ENCODE data around the gene CHMP1A.

CHMP1A gene

DNA sequence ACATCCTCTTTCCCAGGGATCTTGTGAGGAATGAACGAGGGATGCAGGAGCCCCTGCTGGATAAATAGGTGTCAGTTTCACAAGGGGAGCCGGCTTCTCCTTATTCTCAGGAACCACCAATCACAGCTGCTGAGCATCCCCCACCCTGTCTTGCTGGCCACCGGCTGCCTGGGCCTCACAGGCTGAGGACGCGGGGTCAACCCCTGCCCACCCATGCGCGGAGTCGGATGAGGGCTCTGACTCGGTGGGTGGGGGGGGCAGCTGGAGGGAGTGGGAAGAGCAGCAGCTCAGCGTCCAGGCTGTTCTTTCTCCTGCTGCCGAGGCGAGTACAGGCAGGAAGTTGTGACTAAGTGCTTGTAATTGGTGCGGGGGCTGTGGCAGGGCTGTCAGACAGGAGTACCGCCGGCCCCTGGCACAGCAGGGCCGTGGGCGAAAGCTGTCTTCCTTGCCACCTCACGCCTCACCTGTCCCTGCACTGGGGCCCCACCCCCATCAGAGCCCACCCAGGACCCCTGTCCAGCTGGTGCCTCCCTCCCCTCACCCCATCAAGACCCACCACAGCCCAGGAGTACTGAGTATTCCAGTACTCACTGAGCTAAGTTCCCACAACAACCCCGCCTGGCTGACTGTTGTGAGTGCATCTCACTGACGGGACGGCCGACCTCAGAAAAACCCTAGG is 55.1 kb downstream of the CHMP1A start:
- DNase-seq = peak; percentile 77

DNA sequence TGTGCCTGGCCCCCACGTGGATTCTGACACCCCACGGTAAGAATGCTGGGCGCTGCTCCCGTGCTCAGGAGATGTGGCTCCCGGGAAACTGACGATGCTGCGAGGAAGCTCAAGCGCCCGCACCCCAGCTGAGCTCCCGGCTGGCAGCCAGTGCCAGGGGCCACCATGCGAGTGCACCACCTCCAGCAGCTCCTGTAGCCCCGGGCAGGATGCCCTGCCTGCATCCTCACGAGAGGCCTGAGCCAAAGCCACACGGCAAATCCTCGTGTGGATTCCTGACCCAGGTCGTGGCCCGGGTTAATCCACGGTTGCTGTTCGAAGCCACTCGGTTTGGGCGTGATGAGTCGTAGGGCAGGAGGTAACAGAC is 55.6 kb downstream of the CHMP1A start:
- DNase-seq = no peak

DNA sequence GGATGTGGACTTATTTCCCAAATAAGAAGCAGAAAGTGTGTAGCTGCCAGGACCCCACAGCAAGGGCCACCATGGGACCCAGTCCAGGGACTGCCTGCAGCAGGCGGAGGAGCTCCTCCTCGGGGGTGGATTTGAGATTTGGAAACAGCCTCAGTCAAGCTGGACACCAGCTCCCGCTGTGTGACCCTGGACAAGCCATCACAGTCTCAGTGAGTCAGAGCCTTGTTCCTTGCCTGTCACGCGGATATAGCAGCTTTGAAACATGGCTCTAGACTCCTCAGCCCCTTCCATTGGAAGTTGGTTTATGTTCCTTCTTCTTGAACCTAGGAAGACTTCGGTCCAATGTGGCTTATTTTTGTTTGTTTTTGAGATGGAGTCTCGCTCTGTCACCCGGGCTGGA is 56.6 kb downstream of the CHMP1A start:
- no peak for DNase-seq

DNA sequence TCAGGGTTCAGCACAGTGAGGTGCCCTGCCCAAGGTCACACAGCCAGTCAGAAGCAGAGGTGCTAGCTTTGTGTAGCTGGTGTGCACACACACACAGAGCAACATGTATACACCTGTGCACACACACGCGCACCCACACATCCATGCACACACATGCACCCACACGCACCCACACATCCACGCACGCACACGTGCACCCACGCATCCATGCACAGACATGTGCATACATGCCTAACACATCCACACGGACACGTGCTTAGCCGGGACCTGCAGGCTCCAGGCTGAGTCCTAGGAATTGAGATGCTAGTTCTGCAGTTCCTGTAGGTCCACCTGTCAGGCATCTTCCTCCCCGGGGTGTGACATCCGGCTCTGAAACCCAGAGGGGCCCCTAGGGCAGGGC is 57.1 kb downstream of the CHMP1A start:
- DNase-seq = no peak

DNA sequence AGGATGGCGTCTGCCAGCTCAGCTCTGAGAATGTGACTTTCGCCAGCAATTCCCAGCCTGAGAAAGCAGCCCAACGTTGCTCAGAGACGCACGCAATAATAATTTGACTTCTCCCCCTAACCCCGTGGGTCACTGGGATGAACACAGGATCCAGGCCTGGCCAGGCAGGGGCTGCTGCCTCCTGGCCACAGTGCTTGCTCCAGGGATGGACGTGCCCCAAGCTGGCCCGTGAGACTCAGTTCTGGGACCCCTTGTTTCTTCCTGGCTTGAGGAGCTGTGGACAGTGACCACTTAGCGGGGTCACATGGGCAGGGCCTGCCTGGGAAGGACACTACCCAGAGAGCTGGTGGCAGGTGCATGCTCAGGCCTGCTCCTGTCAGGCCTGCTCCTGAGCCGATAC is 57.6 kb downstream of the CHMP1A start:
- no peak for DNase-seq

DNA sequence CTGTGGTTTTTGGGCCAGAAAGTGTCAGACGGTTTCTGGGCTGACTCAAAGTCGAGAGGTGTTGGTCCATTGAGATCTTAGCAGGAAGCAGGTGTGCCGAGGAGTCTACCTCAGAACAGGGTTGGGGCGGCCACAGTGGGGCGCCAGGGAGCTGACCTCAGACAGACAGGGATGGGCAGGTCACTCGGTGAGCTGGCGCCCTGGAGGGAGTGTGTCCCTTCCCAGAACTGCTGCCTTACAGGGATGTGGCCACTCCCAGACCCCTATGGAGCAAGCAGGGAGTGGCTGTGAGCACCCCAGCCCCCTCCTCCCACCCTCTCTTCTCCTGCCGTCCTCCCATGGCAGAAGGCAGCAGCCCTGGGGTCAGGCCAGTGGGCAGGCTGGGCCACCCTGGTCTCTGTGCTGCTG is 58.1 kb downstream of the CHMP1A start:
- DNase-seq = no peak

DNA sequence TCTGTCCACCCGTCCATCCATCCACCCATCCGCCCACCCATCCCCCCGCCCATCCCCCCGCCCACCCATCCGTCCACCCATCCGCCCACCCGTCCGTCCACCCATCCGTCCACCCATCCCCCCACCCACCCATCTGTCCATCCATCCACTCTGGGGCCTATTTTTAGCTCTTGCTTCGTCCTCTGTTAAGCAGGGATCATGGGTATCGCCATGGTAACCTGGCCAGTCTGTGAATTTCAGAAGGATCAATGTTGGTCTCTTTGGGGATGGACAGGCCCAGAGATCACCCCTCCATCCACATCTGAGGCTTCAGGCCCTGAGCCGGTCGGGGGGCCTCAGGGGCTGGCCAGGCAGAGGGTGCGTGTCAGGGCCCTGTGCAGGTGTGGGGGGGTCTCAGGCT is 59.3 kb downstream of the CHMP1A start:
- DNase-seq = peak; percentile 18

DNA sequence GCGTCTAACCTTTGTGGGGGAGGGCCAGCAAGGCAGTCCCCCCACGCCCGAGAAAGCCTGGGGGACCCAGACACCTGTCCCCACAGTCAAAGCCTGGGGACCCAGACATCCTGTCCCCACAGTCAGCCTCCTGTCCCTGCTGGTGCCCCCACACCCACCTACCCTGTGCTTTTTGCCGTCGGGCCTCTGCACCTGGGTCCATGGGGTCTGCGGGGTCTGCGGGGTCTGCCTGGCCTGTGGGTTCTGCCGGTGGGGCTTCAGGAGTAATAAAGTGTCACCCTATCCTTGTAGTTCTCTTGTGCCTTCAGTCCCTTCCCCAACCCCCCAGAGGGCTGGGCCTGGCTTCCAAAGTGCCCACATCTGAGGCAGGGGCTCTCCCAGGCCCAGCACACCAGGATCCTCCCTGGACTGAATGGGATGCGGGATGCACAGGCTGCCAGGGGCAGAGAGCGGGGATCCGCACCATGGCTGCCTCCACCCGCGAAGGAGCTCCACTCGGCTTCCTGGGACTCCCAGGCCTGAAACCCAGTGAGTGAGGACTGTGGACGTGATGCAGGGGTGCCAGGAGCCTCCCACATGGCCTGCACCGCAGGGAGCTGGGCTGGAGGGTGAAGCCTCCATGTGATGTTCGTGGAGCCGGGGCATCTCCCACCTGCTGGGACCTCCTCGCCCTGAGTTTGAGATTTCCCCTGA is 60.4 kb downstream of the CHMP1A start:
- DNase-seq = no peak

DNA sequence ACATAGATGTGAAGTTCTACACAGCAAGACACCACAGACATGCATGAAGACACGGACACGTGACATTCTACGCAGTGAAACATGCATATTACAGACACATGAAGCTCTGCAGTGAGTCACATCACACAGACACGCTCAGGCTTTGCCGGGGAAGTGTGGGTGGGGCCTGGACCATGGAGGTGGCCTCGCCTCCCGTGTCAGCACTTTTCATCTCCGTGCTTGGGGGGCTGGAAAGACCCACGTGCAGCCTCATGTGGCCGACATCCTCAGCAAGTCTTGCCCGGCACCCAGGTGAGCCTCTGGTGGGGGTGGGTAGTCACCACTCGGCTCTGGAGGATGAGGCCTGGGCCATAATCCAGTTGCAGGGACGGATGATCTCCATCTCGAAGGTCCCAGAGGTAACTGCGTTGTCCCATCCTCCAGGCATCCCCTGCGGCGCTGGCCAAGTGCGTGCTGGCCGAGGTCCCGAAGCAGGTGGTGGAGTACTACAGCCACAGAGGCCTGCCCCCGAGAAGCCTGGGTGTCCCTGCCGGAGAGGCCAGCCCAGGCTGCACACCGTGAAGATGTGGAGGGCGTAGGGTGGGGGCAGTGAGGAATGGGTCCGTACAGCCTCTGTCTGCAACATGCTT is 61.3 kb downstream of the CHMP1A start:
- DNase-seq = no peak

DNA sequence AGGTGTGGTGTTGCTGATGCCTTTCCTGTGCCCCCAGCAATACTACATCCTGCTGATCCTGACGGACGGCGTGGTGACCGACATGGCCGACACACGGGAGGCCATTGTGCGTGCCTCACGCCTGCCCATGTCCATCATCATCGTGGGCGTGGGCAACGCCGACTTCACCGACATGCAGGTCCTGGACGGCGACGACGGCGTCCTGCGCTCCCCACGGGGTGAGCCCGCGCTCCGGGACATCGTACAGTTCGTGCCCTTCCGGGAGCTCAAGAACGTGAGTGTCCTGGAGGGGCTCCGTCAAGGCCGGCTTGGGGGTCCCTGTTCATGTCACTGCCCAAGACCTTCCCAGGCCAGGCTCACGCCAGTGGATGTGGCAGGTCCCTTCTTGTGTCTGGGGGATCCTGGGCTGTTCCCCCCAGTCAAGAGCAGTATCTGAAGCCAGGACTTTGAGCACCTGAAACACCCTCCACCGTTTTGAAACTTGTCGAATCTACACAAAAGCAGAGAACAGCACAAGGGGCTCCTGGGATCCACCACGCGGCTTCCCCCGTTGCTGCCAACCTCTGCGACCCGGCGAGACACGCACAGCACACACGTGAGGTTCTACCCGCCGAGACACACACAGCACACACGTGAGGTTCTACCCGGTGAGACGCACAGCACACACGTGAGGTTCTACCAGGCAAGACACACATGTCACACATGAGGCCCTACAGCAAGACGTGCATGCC is 62.0 kb downstream of the CHMP1A start:
- DNase-seq = no peak
